Measurements from ENCODE around the gene ZBTB20. TPM values are rescaled to one million over a fixed set of nuclear protein-coding genes. Genes with fewer than 3 reads are reported as not detected.

Gene ZBTB20
- total and polyA plus RNA-seq, 2 donors (not counting 1 experiment from before 2014, with no cell fraction given) = 4.0 to 22.5 TPM

DNA sequence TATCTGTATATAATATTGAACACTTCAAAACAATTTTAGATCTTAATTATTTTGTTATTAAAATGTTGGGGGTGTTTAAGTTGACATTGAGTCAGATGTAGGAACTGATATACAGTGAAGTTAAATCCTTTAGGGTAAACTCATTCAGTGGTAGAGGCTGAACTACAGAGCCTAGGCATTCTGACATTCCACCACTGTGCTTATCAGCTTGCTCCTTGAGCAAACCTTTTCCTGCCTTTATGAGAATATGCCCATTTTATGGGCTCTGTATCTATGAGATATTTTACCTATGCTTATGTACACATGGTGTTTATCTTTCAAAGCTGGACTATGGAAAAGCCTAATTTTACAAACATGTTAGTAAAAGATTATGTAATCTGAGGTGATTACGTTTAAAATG, 407.5 kb downstream of the ZBTB20 start:
- TF ChIP-seq EZH2 (IDR thresholded peaks at IDR 0.05; ENCODE audit: low read length, missing control alignments) = no peak
- TF ChIP-seq, protein P1, sequence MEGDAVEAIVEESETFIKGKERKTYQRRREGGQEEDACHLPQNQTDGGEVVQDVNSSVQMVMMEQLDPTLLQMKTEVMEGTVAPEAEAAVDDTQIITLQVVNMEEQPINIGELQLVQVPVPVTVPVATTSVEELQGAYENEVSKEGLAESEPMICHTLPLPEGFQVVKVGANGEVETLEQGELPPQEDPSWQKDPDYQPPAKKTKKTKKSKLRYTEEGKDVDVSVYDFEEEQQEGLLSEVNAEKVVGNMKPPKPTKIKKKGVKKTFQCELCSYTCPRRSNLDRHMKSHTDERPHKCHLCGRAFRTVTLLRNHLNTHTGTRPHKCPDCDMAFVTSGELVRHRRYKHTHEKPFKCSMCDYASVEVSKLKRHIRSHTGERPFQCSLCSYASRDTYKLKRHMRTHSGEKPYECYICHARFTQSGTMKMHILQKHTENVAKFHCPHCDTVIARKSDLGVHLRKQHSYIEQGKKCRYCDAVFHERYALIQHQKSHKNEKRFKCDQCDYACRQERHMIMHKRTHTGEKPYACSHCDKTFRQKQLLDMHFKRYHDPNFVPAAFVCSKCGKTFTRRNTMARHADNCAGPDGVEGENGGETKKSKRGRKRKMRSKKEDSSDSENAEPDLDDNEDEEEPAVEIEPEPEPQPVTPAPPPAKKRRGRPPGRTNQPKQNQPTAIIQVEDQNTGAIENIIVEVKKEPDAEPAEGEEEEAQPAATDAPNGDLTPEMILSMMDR (conservative IDR thresholded peaks at IDR 0.05 in 1 of 2, IDR thresholded peaks at IDR 0.05 in 1 of 2; ENCODE audit: low read depth in 1 of 2, low read length in 2 of 2) = no peak
- Histone ChIP-seq H3K4me3 (replicated peaks in 1 of 4; ENCODE audit: control extremely low read depth in 1 of 4, insufficient read depth in 1 of 4, low read depth in 3 of 4, low read length in 4 of 4) (no peak overlapping the region), H3K79me2 (ENCODE audit: control insufficient read depth, insufficient read depth, low read length) (no peaks in the 10 kb centered on the region), H3K4me1 (ENCODE audit: control insufficient read depth, extremely low read depth, insufficient read depth, low read length) (no peaks in the 10 kb centered on the region), H3K4me2 (ENCODE audit: extremely low read depth, insufficient read depth, low read length) (no peak overlapping the region), H3K9ac (ENCODE audit: insufficient read depth, low read length) (no peak overlapping the region), H3K27ac (ENCODE audit: insufficient read depth, low read length) (no peak overlapping the region), H3K36me3 (ENCODE audit: control insufficient read depth, insufficient read depth, low read length) (no peaks in the 10 kb centered on the region), H2AFZ (ENCODE audit: low read length) (no peak overlapping the region), H4K20me1 (ENCODE audit: control insufficient read depth, extremely low read depth, insufficient read depth, low read length) (no peaks in the 10 kb centered on the region), H3K9me3 (ENCODE audit: control insufficient read depth, insufficient read depth, low read depth, low read length) (no peaks in the 10 kb centered on the region), H3K27me3 (ENCODE audit: control insufficient read depth, insufficient read depth, low read length) (no peaks in the 10 kb centered on the region)
- DNase-seq (ENCODE audit: low read depth in 2 of 2) = no peak

- H3K4me2 ChIP-seq (ENCODE audit: extremely low read depth, insufficient read depth, low read length) = no peak overlapping the region
- no peaks in the 10 kb centered on the region for H3K27me3 ChIP-seq (ENCODE audit: control insufficient read depth, insufficient read depth, low read length)
- H3K4me3 ChIP-seq (replicated peaks in 1 of 4; ENCODE audit: control extremely low read depth in 1 of 4, insufficient read depth in 1 of 4, low read depth in 3 of 4, low read length in 4 of 4) = no peak overlapping the region
- H3K79me2 ChIP-seq (ENCODE audit: control insufficient read depth, insufficient read depth, low read length) = no peaks in the 10 kb centered on the region
- no peaks in the 10 kb centered on the region for H3K9me3 ChIP-seq (ENCODE audit: control insufficient read depth, insufficient read depth, low read depth, low read length)
- no peak overlapping the region for H3K9ac ChIP-seq (ENCODE audit: insufficient read depth, low read length)
- no peak overlapping the region for H2AFZ ChIP-seq (ENCODE audit: low read length)
- DNase-seq (ENCODE audit: low read depth in 2 of 2) = no peak
- H3K4me1 ChIP-seq (ENCODE audit: control insufficient read depth, extremely low read depth, insufficient read depth, low read length) = no peaks in the 10 kb centered on the region
- no peaks in the 10 kb centered on the region for H4K20me1 ChIP-seq (ENCODE audit: control insufficient read depth, extremely low read depth, insufficient read depth, low read length)
- no peak overlapping the region for H3K27ac ChIP-seq (ENCODE audit: insufficient read depth, low read length)
- no peak for TF ChIP-seq EZH2 (IDR thresholded peaks at IDR 0.05; ENCODE audit: low read length, missing control alignments)
- TF ChIP-seq, protein P1 (conservative IDR thresholded peaks at IDR 0.05 in 1 of 2, IDR thresholded peaks at IDR 0.05 in 1 of 2; ENCODE audit: low read depth in 1 of 2, low read length in 2 of 2) = no peak
- H3K36me3 ChIP-seq (ENCODE audit: control insufficient read depth, insufficient read depth, low read length) = no peaks in the 10 kb centered on the region
Measured at GRCh38 chr3:114732353-114732752, 414.7 kb downstream of the ZBTB20 start.

- Histone ChIP-seq H3K27me3 (ENCODE audit: control insufficient read depth, insufficient read depth, low read length) (no peaks in the 10 kb centered on the region), H3K4me2 (ENCODE audit: extremely low read depth, insufficient read depth, low read length) (no peak overlapping the region), H3K79me2 (ENCODE audit: control insufficient read depth, insufficient read depth, low read length) (no peaks in the 10 kb centered on the region), H3K4me1 (ENCODE audit: control insufficient read depth, extremely low read depth, insufficient read depth, low read length) (no peaks in the 10 kb centered on the region), H3K36me3 (ENCODE audit: control insufficient read depth, insufficient read depth, low read length) (no peaks in the 10 kb centered on the region), H2AFZ (ENCODE audit: low read length) (no peak overlapping the region), H3K9ac (ENCODE audit: insufficient read depth, low read length) (no peak overlapping the region), H3K27ac (ENCODE audit: insufficient read depth, low read length) (no peak overlapping the region), H4K20me1 (ENCODE audit: control insufficient read depth, extremely low read depth, insufficient read depth, low read length) (no peaks in the 10 kb centered on the region), H3K4me3 (replicated peaks in 1 of 4; ENCODE audit: control extremely low read depth in 1 of 4, insufficient read depth in 1 of 4, low read depth in 3 of 4, low read length in 4 of 4) (no peak overlapping the region), H3K9me3 (ENCODE audit: control insufficient read depth, insufficient read depth, low read depth, low read length) (no peaks in the 10 kb centered on the region)
- DNase-seq (ENCODE audit: low read depth in 2 of 2) = no peak
- no peak for TF ChIP-seq EZH2 (IDR thresholded peaks at IDR 0.05; ENCODE audit: low read length, missing control alignments)
- TF ChIP-seq, protein P1 (conservative IDR thresholded peaks at IDR 0.05 in 1 of 2, IDR thresholded peaks at IDR 0.05 in 1 of 2; ENCODE audit: low read depth in 1 of 2, low read length in 2 of 2) = no peak
Measured at GRCh38 chr3:114730397-114730796, 416.7 kb downstream of the ZBTB20 start.
